IPS DF 4.7 (cell line): ENCODE measurements around the gene NECAB2.

Experiments used
- DNase-seq: peaks from one replicate; pipeline ENCODE4 v3.0.0-alpha.2; 2013; ENCODE audit warnings: low spot score; ENCODE audit errors: extremely low read depth

Gene NECAB2

GRCh38 chr16:84042879-84043485 is 74.9 kb downstream of the NECAB2 start:
- no peak for DNase-seq

DNA sequence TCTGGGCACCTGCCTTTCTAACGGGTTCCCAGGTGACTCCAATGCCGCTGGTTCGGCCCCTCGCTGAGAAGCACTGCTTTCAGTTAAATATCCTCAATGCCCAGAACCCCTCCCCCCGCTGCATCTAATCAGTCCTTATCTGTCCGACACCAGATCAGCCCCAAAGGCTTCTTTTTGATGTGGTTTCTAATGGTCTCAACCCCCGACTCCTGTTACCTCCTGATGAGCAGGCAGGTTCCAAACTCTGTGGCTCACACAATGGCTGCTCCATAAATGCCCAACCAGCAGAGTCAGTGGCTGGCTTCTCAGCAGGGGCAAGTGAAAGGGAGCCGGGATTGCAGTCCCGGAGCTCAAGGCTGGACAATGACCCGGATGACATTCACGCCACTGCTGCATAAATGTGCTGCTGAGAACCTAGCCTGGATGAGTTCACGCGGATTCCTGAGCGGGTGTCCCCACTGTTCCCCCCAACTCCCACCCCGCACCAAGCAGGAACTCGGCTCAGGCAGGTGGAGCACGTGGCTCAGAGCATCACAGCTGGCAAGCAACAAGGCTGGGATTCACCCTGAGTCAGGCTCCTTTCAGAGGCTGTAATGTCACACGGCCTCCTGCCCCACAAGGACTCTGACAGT is 75.6 kb downstream of the NECAB2 start:
- no peak for DNase-seq

- no peak for DNase-seq
Observed at GRCh38 chr16:84044118-84044488, 76.1 kb downstream of the NECAB2 start.

DNA sequence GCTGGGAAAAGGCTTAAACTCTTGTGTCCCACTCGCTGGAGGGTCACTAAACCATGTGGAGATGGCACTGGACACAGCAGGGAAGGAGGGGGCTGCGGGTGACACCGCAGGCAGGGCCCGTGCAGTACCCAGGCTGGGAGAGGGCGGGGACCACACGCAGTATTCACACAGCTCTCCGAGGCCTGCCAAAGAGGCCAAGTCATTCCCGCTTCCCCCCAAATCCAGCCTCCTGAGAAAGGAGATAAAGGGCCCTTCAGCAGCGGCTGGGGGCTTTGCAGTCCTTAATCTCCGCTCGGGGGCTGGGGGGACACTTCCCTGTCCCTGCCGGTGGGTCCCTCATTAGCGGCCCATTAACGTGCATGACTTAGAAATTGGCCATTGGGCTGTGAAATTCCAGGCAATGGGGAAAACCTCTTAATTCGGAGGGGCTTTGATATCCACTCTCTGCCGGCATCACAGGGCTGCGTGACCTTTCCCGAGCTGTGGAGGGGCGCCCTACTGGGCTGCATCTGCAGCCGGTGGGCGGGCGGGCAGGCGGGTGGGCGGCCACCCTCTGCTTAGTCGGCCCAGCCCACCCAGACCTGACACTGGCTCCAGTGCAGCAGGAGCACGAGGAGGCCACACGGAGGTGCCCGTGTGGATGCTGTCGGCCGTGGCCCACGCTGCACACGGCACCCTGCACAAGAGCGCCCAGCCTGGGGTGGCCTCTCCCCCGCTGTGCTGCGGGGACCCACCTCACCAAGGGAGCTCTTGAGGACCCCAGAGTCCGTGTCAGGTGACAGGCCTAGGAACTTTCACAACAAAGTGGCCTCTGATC is 77.2 kb downstream of the NECAB2 start:
- DNase-seq, result no peak

DNA sequence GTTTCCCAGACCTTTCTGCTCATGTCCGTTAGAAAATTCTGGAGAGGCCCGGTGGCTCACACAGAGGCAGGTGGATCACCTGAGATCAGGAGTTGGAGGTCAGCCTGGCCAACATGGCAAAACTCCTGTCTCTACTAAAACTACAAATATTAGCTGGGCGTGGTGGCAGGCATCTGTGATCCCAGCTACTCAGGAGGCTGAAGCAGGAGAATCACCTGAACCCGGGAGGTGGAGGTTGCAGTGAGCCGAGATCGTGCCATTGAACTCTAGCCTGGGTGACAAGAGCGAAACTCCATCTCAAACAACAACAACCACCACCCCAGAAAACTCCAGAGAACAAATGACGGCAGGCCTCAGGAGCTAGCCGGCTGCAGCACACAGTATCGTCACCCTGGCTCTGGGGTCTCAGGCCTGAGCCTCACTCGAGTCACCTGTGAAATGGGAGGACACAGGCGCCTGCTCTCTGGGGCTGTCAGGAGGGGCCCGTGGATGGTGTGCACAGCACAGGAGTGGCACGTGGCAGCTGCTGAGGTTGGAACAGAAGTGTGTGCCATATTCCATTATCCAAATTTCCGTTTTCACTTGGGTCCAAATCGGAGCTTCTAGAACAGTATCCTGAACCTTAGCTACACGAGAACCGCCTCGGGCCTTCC is 77.9 kb downstream of the NECAB2 start:
- DNase-seq, result no peak

DNA sequence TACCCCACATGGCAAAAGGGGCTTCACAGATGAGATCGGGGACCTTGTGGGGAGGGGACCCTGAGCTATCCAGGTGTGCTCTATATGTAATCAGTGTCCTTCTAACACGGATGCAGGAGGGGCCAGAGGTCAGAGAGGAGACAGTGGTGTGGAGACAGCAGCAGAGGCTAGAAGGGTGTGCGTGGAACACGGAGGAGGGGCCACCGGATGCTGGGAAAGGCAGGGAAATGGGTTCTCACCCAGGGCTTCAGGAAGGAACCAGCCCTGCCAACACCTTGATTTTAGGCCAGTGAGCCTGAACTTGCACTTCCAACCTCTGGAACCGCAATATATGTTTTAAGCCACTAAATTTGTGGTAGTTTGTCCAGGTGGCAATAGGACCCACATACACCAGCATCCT is 79.2 kb downstream of the NECAB2 start:
- no peak for DNase-seq

GRCh38 chr16:84047626-84048025 is 79.6 kb downstream of the NECAB2 start:
- DNase-seq, result no peak

GRCh38 chr16:84048270-84048669 is 80.2 kb downstream of the NECAB2 start:
- DNase-seq, result no peak

- no peak for DNase-seq
Observed at GRCh38 chr16:84048871-84049270, 80.8 kb downstream of the NECAB2 start.

DNA sequence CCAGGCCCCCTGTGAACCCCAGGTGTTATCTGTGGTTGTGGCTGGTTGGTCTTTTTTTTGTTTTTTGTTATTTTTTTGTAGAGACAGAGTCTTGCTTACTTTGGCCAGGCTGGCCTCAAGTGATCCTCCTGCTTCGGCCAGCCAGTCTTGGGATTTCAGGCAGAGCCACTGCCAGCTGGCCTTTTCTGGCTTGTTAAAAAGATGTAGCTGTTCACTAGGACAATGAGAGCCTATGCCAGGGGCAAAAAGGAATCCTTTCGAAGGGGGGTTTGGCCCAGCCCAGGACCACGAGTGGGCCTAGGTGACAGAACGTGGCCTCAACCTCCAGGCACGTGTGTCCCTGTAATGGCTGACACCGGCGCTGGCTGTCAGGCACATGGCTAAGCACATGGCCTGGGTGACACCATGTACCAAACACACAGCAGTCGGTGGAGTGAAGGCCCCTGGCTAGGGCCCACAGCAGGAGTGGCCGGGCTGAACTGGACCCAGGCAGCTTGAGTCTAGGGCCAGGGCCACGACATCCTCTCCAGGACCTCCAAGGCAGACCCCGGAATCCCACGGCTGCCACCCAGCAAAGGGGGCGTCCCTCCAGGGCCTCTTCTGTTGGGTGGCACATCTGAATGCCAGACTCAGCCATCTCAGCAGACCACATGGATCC is 81.5 kb downstream of the NECAB2 start:
- DNase-seq, result no peak

GRCh38 chr16:84050316-84050715 is 82.3 kb downstream of the NECAB2 start:
- DNase-seq, result no peak

- DNase-seq, result no peak
Observed at GRCh38 chr16:84052071-84052622, 84.1 kb downstream of the NECAB2 start.
